Embryonic facial prominence (tissue), 1 donor: ENCODE data around the gene CLN3.
"Not testable (repeated sequence)": the region's sequence is repeated elsewhere in the genome, so short reads cannot be mapped to it uniquely, and the experiment has no call there.

Experiments used
- DNase-seq: peaks from one replicate; pipeline ENCODE4 v3.0.0-alpha.2; 2016; ENCODE audit errors: extremely low spot score

CLN3 gene

DNA sequence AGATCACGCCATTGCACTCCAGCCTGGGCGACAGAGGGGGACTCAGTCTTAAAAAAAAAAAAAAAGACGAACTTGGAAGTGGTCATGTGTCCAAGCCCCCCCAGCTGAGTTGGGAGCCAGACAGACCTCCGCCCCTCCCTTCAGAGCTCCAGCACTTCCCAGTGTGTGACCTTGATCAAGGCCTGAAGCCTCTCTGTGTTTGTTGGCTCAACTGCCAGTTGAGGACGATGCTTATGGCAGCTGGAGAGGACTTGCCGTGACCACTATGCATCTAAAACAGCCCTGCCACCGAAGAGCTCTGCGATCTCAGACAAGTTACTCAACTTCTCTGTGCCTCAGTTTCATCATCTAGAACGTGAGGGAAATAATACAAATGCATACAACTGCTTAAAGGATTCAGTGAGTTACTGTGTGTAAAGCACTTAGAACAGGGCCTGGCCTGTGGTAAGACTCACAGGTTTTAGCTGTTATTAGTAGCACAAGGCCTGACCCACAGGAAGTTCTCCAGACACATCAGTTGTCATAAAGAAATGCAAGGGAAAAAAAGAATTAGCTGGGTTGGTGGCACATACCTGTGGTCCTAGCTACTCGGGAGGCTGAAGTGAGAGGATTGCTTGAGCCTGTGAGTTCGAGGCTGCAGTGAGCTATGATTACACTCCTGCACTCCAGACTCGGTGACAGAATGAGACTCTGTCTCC lies 21.8 kb upstream of the CLN3 start:
- no peak for DNase-seq

DNA sequence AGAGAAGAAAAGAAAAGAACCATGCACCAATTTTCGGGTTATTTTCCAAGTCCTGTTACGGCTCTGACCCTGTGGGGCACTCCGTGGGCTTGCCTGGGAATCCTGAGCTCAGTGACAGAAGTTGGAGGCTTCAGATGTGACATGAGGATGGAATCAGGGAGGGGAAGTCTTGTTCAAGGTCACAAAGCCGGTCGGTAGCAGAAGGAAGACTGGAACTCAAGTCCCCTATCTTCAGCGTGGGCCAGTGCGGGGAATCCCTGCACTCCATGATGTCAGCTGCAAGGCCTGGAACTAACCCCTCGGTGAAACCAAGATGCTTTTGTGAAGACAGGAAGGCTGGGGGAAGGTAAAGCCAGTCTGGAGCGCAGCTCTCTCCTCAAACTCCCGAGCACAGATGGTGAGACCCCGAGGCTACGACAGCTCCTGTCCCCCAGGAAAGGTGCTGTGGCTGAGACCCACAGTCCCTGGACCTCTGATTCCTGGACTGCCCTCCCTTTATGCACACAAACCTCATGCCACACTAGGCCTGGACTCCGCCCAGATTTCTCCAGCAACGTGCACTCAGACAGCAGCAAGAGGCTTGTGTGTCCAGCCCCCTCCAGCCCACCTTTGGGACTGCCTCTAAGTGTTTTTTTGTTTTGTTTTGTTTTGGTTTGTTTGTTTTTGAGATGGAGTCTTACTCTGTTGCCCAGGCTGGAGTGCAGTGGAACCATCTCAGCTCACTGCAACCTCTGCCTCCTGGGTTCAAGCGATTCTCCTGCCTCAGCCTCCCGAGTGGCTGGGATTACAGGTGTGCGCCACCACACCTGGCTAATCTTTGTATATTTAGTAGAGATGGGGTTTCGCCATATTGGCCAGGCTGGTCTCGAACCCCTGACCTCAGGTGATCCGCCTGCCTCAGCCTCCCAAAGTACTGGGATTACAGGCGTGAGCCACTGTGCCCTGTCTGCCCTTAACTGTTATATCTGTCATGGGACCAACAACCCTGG lies 20.2 kb upstream of the CLN3 start:
- DNase-seq, result no peak

DNA sequence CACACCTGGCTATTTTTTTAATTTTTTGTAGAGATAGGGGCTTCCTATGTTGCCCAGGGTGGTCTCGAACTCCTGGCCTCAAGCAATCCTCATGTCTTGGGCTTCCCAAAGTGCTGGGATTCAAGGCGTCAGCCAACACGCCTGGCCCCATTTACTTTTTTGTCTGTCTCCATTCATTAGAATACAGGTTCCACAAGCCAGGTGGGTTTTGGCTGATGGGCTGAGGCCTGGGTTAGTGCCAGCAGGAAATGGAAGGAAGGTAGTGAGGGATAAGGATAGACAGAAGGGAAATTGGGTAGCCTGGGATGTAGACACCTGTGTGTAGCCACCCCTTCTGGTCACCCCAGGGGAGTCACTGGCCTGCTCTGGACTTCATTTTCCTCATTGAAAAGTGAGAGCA lies 19.2 kb upstream of the CLN3 start:
- no peak for DNase-seq

DNA sequence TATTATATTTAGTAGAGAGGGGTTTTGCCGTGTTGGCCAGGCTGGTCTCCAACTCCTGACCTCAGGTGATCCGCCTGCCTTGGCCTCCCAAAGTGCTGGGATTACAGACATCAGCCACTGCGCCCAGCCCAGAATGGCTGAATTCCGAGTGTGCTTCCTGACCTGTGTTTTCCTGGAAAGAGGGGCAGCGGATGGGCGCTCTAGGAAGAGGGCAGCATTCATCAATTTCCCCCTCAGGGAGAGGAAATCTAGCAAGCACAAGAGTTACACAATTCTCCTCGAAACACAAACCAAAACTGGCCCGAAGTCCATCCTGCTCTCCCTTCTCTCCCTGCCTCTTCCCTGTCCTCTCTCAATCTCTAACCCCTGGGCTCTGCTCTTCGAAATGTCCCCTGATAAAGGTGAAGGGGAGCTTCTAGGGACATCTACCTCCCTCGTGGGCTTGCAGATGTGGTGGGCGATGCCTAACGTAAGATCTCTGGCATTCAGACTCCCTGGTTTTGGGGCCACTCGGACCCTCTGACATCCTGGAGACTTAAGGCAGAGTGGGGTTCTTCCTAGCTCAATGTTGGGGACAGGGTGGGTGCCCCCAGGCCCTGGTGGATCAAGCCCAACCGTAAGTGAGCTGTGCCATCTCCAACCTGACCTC lies 13.7 kb upstream of the CLN3 start:
- DNase-seq, result no peak

DNA sequence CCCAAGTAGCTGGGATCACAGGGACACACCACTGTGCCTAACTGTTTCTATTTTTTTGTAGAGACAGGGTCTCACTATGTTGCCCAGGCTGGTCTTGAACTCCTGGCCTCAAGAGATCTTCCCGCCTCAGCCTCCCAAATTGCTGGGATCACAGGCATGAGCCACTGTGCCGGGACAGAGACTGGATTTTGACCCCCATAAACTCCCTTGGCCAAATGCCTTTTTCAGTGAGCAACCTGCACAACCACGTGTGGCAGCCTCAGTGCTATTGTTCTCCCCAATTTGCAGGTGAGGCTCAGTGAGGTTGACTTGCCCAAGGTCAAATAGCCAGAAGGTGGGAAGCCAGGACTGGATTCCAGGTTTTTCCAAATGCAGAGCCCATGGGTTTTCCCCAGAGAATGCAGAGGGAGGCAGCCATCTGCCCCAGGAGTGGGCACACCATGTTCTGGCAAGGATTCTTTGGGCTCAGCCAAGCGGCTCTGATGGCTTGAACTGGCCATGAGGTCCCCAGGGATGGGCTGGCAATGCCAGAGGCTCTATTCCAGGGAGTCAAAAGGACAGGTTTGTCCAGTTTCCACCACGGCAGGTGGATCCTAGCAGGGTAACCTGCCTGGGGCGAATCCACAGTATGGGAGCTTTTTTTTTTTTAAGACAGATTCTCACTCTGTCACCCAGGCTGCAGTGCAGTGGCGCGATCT lies 13.0 kb upstream of the CLN3 start:
- DNase-seq, result no peak

DNA sequence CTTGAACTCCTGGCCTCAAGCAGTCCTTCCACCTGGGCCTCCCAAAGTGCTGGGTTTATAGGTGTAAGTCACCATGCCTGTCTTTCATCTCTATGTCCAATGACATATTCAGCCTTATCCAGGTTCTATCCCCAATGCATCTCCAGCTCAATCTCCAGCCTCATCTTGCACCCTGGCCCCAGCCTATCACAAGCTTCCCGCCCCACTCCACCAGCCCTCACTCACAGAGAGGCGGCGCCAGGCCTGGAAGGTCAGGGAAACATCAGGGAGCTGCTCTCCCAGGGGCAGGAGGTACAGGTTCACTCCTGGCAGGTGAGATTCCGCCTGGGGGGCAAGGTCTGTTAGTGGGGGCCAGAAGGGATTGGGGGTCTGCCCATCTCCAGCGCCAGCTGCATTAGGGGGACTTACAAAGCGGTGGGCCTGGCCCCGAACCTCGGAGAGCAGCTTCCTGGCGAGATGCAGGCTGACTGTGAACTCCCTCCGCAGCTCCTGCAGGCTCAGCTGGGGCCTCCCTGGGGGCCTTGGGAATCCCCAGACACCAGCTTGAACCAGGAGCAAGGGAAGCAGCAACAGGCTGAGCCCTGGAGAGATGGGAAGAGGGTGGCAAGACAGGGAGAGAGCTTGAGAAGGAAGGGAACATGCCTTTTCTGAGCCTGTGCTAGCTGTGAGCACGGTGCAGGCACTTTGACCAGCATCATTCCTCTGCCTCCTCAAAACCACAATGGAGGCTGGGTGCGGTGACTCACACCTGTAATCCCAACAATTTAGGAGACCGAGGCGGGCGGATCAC lies 11.8 kb upstream of the CLN3 start:
- DNase-seq, result no peak

DNA sequence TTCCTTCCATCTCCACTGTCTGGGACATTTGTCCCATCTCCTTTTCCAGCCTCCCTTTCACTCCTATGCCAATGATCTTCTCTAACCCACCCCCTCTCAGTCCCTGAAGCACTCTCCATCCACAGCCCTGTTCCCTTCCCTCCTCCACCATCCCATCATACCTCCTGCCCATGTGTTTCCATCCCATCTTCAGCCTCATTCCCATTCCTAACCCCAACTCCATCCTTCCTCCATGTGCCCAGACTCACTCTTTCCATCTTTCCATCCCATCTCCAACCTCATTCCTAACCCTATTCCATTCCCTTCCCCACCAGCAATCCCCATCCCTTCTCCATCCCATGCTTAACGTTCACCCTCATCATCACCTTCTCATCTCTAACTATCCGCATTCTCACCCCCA lies 10.4 kb upstream of the CLN3 start:
- DNase-seq, result no peak

DNA sequence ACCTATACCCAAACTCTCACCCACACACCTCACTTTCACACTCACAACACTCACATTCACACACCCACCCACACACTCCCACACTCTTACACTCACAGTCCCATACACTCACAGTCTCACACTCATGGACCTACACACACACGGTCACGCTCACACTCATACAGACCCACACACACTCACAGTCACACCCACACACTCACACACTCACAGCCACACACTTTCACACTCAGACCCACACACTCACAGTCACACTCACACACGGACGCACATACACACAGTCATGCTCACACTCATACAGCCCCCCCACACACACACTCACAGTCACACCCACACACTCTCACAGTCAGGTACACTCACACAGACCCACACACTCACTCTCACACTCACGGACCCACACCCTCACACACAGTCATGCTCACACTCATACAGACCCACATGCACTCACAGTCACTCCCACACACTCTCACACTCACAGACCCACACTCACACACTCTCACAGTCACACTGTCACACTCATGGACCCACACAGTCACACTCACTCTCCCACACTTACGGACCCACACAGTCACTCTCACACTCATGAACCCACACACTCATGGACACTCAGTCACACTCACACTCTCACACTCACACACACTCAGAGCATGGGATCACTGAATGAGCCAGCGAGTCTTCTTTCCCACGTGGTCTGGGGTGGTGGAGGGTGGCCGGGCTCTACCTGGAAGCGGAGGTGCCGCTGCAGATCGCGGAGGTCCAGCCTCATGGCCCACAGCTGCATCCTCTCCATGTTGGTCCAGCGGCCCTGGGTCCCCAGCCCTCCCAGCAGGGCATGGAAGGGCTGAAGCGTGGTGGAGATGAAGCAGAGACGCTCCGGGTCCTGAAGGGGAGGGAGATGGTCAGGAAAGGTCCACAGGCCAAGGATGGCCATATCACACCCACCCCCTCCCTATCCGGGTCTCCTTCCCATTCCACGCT lies 9.7 kb upstream of the CLN3 start:
- no peak for DNase-seq

DNA sequence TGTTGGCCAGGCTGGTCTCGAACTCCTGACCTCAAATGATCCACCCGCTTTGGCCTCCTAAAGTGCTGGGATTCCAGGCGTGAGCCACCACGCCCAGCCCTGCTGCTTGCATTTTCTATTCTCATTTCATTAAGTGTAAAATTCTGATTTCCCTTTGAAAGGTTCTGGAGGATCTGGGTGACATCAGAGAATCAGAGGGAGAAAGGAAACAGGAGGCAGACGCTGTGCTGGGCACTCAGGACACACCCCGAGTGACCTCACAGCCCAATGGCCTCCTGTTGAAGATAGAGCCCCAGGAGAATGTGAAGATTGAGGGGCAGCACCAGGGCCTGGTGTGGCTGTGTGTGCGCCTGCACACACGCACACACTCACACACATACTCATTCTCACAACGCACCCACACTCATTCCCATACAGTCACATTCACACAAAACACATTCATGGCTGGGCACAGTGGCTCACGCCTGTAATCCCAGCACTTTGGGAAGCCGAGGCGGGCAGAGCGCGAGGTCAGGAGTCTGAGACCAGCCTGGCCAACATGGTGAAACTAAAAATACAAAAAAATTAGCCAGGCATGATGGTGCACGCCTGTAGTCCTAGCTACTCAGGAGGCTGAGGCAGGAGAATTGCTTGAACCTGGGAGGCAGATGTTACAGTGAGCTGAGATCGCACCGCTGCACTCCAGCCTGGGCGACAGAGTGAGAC lies 8.8 kb upstream of the CLN3 start:
- DNase-seq, result not testable (repeated sequence)

DNA sequence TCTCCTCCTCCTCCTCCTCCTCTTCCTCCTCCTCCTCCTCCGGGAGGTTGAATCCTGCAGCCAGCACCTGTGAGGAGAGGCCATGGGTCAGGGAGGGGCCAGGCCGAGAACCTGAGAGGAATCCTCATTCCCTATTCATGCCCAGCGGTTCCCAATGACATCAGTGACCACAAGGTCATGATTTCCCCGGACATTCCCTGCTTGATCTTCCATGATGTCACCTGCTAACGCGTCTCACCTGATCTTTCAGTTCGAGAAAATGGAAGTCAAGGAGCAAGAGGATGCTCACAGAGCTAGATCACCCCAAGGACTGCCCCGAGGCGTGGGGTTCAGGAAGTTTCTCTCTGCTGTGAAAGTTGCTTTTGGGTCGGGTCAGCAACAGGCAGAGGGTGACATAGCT lies 8.0 kb upstream of the CLN3 start:
- DNase-seq, result no peak

DNA sequence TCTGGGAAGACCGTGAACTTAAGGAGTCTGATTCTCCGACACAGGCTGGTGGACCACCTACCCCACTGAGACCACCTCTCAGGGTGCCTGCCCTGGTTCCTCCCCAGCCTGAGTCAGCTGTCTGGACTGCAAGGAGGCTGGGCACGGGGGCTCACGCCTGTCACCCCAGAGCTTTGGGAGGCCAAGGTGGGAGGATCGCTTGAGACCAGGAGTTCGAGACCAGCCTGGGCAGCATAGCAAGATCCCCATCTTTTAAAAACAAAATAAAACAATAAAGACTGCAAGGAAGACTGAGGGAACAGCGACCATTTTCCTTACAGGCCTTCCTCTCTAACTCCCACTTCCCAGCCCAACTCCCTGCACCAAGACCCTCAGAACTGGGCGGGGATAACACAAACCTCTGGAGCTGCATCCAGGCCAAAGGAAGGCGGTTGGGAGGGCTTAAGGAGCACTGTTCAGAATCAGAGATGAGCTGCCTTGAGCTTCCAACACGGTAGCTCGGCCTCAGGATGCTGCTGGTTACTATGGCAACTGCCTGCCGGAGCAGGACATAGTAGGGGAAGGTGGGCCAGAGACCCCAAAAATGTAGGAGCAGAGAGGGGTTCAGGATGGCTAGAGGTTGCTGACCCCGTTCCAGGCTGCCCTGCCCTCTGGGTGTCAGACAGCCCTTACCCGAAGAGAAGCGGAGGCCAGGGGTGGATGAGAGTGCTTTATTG lies 7.0 kb upstream of the CLN3 start:
- DNase-seq, result no peak

DNA sequence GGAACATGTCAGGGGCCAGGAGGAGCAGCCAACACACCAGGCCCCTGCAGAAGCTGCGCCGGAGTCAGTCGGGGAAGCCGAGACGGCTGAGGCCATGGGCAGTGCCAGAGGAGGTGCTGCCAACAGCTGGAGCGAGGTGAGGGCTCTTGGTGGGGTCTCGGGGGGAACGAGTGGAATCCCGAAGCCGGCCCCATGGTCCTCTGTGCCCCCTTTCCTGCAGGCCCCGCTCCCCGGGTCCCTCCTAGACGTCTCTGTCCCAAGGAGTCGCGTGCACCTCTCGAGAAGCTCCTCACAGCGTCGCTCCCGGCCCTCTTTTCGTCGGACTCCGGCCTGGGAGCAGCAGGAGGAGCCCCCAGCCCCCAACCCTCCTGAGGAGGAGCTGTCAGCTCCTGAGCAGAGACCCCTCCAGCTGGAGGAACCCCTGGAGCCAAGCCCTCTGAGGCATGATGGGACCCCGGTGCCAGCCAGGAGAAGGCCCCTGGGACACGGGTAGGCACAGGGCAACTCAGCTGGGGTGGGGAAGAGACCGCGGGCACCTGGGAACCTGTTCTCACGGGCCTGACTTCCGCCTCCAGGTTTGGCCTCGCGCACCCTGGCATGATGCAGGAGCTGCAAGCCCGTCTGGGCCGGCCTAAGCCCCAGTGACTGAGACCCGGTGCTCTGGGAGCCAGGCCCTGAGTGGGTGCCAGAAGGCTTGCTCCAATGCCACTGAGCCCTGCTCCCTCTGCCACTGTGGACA lies 6.2 kb upstream of the CLN3 start:
- no peak for DNase-seq

DNA sequence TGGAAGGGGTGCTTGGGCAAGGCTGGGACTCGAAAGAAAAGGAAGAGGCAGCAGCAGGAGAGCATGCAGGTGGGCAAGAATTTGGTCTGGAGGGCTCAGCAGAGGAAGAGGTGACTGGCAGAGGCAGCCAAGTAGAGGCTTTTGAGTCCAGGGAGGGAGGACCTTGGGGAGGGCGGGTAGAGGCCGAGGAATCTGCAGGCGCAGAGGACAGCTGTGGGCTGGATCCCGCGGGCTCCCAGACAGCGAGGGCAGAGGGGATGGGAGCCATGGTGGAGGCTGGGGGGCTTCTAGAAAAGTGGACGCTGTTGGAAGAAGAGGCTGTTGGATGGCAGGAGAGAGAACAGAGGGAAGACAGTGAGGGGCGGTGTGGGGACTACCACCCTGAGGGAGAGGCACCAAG lies 5.5 kb upstream of the CLN3 start:
- DNase-seq, result no peak

DNA sequence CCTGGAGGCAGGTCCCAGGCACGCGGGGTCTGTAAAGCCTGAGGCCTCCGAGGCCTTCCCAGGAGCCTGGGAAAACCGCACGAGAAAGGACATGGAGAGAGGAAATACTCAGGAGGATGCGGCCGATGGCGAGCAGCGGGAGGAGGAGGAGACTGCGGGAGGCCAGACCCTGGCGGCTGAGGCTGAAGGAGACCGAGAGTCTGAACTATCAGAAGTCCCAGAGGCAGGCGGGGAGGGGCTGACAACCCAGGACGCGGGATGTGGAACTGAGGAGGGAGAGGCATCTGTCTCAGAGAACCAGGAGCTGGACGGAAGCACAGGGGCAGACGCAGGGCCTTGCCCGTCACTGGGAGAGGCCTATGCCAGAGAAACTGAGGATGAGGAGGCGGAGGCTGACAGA lies 5.0 kb upstream of the CLN3 start:
- DNase-seq, result no peak

DNA sequence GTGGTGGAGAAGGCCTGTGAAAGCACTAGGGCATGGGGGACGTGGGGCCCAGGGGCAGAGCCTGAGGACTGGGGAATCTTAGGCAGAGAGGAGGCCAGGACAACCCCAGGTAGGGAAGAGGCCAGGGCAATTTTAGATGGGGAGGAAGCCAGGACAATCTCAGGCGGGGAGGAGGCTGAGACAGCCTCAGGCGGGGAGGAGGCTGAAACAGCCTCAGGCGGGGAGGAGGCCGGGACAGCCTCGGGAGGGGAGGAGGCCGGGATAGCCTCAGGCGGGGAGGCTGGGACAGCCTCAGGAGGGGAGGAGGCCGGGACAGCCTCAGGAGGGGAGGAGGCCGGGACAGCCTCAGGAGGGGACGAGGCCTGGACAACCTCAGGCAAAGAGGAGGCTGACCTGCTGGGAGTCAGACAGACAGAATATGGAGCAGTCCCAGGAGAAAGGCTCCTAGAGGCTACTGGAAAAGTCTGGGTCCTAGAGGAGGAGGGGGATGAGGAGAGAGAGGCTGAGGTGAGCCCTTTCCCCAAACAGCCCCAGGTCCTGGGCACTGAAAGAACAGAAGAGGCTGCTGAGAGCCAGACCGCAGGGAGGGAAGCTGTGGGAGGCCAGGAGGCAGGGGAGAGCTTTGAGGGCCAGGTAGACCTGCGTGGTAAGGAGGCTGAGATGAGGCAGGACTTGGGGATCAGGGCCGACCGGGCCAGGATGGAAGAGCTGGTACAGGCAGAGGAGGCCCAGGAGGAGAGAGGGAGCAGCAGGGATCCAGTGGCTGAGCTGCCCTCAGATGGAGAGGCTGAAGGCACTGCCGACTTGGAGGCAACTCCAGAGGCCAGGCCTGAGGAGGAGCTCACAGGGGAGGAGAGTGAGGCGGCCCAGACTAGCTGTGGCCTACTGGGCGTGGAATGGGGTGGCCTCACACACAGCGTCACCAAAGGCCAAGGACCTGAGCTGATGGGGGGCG lies 4.2 kb upstream of the CLN3 start:
- DNase-seq, result no peak

DNA sequence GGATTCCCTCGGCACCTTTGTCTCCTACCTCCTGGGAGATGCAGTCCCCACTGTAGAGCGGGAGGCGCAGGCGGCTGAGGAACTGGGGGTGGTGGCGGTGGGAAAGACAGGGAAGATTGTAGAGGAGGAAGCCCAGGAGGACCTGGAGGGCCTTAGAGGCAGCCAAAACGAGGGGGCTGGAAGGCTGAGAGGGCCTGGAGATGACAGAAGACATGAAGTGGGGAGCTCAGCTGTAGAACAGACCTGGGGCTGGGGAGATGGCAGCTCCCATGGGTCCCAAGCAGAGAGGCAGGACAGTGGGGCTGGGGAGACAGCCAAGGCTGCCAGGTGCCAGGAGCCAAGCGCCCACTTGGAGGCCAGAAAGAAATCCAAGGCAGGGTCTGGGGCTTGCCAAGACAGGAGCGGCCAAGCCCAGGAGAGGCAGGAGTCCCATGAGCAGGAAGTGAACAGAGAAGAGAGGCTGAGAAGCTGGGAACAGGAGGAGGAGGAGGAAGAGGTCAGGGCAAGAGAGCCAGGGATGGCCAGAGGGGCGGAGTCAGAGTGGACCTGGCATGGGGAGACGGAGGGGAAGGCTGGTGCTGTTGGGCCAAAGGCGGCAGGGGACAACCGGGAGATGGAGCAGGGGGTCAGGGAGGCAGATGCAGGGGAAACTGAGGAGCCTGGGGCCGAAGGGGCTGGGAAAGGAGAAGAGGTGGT lies 3.4 kb upstream of the CLN3 start:
- DNase-seq, result no peak
